Esophagus muscularis mucosa (tissue), 4 donors: ENCODE results near the gene KCP.

ENCODE experiments used
- CTCF ChIP-seq, 3 experiments: fragments of 200-600 bp in 2 of 3; fragments of 450-650 bp in 1 of 3; sonication (generic) in 2 of 3; IDR thresholded peaks; one replicate each; pipeline ENCODE4 v1.5.1; 2017 to 2019; ENCODE audit warnings: antibody characterized with exemption in 3 of 3, mild to moderate bottlenecking in 2 of 3, moderate library complexity in 1 of 3
- EP300 ChIP-seq: sonication (generic); formaldehyde crosslinking; IDR thresholded peaks from one replicate; pipeline ENCODE4 v1.6.1; 2017; ENCODE audit warnings: antibody characterized with exemption
- POLR2A ChIP-seq: fragments of 450-650 bp; IDR thresholded peaks from one replicate; pipeline ENCODE4 v1.6.1; 2017; ENCODE audit warnings: antibody characterized with exemption, moderate library complexity, mild to moderate bottlenecking, low read depth
- POLR2AphosphoS5 ChIP-seq, 2 donors: sonication (generic); formaldehyde crosslinking; IDR thresholded peaks; one replicate each; pipeline ENCODE4 v1.6.1; 2017; ENCODE audit warnings: antibody characterized with exemption in 2 of 2

GRCh38 chr7:128855559-128855958 lies 55.0 kb downstream of the KCP start:
- TF ChIP-seq POLR2A = no peak
- TF ChIP-seq CTCF (IDR thresholded peaks at IDR 0.05) = no peak
- TF ChIP-seq POLR2AphosphoS5 (IDR thresholded peaks at IDR 0.05) = no peak
- TF ChIP-seq EP300 = no peak
